ENCODE results near the gene CEP250.

Gene CEP250

GRCh38 chr20:35490736-35491181 lies 35.4 kb downstream of the CEP250 start:
- DNase-seq (ENCODE audit: low read depth in 1 of 2, low spot score in 1 of 2): peak; percentile 69 to 82
- Histone ChIP-seq H3K27ac (replicated peaks) (peak overlapping the region; percentile 77), H3K4me3 (replicated peaks; ENCODE audit: insufficient read depth, low read length) (peak overlapping the region; percentile 69), H3K27me3 (ENCODE audit: insufficient read depth, poor library complexity, severe bottlenecking) (no peaks in the 10 kb centered on the region)
- TF ChIP-seq GABPA (IDR thresholded peaks at IDR 0.05; ENCODE audit: low read depth) (peak; percentile 80), POLR2AphosphoS5 (IDR thresholded peaks at IDR 0.05; ENCODE audit: low read depth) (peak; percentile 90), SPI1 (IDR thresholded peaks at IDR 0.05; ENCODE audit: borderline replicate concordance, low read depth) (peak; percentile 96)
- TF ChIP-seq, protein P1, sequence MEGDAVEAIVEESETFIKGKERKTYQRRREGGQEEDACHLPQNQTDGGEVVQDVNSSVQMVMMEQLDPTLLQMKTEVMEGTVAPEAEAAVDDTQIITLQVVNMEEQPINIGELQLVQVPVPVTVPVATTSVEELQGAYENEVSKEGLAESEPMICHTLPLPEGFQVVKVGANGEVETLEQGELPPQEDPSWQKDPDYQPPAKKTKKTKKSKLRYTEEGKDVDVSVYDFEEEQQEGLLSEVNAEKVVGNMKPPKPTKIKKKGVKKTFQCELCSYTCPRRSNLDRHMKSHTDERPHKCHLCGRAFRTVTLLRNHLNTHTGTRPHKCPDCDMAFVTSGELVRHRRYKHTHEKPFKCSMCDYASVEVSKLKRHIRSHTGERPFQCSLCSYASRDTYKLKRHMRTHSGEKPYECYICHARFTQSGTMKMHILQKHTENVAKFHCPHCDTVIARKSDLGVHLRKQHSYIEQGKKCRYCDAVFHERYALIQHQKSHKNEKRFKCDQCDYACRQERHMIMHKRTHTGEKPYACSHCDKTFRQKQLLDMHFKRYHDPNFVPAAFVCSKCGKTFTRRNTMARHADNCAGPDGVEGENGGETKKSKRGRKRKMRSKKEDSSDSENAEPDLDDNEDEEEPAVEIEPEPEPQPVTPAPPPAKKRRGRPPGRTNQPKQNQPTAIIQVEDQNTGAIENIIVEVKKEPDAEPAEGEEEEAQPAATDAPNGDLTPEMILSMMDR (IDR thresholded peaks at IDR 0.05; ENCODE audit: insufficient read depth, low read length): no peak
- TF ChIP-seq, protein P2, sequence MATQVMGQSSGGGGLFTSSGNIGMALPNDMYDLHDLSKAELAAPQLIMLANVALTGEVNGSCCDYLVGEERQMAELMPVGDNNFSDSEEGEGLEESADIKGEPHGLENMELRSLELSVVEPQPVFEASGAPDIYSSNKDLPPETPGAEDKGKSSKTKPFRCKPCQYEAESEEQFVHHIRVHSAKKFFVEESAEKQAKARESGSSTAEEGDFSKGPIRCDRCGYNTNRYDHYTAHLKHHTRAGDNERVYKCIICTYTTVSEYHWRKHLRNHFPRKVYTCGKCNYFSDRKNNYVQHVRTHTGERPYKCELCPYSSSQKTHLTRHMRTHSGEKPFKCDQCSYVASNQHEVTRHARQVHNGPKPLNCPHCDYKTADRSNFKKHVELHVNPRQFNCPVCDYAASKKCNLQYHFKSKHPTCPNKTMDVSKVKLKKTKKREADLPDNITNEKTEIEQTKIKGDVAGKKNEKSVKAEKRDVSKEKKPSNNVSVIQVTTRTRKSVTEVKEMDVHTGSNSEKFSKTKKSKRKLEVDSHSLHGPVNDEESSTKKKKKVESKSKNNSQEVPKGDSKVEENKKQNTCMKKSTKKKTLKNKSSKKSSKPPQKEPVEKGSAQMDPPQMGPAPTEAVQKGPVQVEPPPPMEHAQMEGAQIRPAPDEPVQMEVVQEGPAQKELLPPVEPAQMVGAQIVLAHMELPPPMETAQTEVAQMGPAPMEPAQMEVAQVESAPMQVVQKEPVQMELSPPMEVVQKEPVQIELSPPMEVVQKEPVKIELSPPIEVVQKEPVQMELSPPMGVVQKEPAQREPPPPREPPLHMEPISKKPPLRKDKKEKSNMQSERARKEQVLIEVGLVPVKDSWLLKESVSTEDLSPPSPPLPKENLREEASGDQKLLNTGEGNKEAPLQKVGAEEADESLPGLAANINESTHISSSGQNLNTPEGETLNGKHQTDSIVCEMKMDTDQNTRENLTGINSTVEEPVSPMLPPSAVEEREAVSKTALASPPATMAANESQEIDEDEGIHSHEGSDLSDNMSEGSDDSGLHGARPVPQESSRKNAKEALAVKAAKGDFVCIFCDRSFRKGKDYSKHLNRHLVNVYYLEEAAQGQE (IDR thresholded peaks at IDR 0.05; ENCODE audit: insufficient replicate concordance, low read depth): no peak

GRCh38 chr20:35491823-35492222 lies 36.4 kb downstream of the CEP250 start:
- H3K27ac ChIP-seq (replicated peaks): no peak overlapping the region
- no peak for DNase-seq (ENCODE audit: low read depth in 1 of 2, low spot score in 1 of 2)
- TF ChIP-seq, protein P2 (IDR thresholded peaks at IDR 0.05; ENCODE audit: insufficient replicate concordance, low read depth): no peak
- TF ChIP-seq POLR2AphosphoS5 (IDR thresholded peaks at IDR 0.05; ENCODE audit: low read depth): no peak
- TF ChIP-seq GABPA (IDR thresholded peaks at IDR 0.05; ENCODE audit: low read depth): no peak
- TF ChIP-seq SPI1 (IDR thresholded peaks at IDR 0.05; ENCODE audit: borderline replicate concordance, low read depth): no peak
- TF ChIP-seq, protein P1 (IDR thresholded peaks at IDR 0.05; ENCODE audit: insufficient read depth, low read length): no peak
- H3K4me3 ChIP-seq (replicated peaks; ENCODE audit: insufficient read depth, low read length): no peak overlapping the region
- H3K27me3 ChIP-seq (ENCODE audit: insufficient read depth, poor library complexity, severe bottlenecking): no peaks in the 10 kb centered on the region

DNA sequence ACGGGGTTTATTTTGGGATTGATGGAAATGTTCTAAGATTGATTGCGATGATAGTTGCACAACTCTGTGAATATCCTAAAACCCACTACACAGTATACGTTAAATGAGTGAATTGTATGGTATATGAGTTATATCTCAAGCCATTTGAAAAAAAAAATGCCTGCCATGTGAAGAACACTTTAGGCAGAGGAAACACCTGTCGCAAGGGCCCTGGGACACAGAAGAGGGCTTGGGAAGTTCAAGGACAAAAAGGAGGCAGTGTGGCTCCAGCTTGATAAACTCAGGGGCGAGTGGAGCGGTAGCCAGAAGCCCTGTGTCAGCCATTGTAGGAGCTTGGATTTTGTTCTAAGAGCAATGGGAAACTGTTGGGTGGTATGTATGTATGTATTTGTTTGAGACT lies 37.0 kb downstream of the CEP250 start:
- Histone ChIP-seq H3K27ac (replicated peaks) (no peak overlapping the region), H3K27me3 (ENCODE audit: insufficient read depth, poor library complexity, severe bottlenecking) (no peaks in the 10 kb centered on the region), H3K4me3 (replicated peaks; ENCODE audit: insufficient read depth, low read length) (no peak overlapping the region)
- TF ChIP-seq SPI1 (IDR thresholded peaks at IDR 0.05; ENCODE audit: borderline replicate concordance, low read depth) (no peak), GABPA (IDR thresholded peaks at IDR 0.05; ENCODE audit: low read depth) (no peak), POLR2AphosphoS5 (IDR thresholded peaks at IDR 0.05; ENCODE audit: low read depth) (no peak)
- TF ChIP-seq, protein P1 (IDR thresholded peaks at IDR 0.05; ENCODE audit: insufficient read depth, low read length): no peak
- TF ChIP-seq, protein P2 (IDR thresholded peaks at IDR 0.05; ENCODE audit: insufficient replicate concordance, low read depth): no peak
- DNase-seq (ENCODE audit: low read depth in 1 of 2, low spot score in 1 of 2): no peak

All from HL-60 (cell line).